HG02642 (cell line): ENCODE measurements around the gene CUL9.

Experiments used
- ATAC-seq: cut with Tn5 transposase; IDR thresholded peaks from one replicate; pipeline ENCODE4 v1.9.1; 2021; ENCODE audit warnings: mild to moderate bottlenecking; ENCODE audit not compliant: unreplicated experiment, poor library complexity

CUL9 gene

GRCh38 chr6:43250992-43251373 lies 69.0 kb downstream of the CUL9 start:
- ATAC-seq: no peak

- no peak for ATAC-seq
These were observed 71.4 kb downstream of the CUL9 start for GRCh38 chr6:43253401-43253800.

GRCh38 chr6:43254138-43254817 lies 72.3 kb downstream of the CUL9 start:
- ATAC-seq: no peak

- no peak for ATAC-seq
These were observed 72.8 kb downstream of the CUL9 start for GRCh38 chr6:43254846-43255245.

- no peak for ATAC-seq
These were observed 73.5 kb downstream of the CUL9 start for GRCh38 chr6:43255408-43256054.

GRCh38 chr6:43256670-43257366 lies 74.8 kb downstream of the CUL9 start:
- no peak for ATAC-seq

- no peak for ATAC-seq
These were observed 75.6 kb downstream of the CUL9 start for GRCh38 chr6:43257367-43258145.

- no peak for ATAC-seq
These were observed 76.2 kb downstream of the CUL9 start for GRCh38 chr6:43258180-43258579.

- no peak for ATAC-seq
These were observed 77.1 kb downstream of the CUL9 start for GRCh38 chr6:43258807-43259686.

- no peak for ATAC-seq
These were observed 78.8 kb downstream of the CUL9 start for GRCh38 chr6:43260791-43261190.

- ATAC-seq: no peak
These were observed 79.2 kb downstream of the CUL9 start for GRCh38 chr6:43261198-43261597.

- no peak for ATAC-seq
These were observed 80.2 kb downstream of the CUL9 start for GRCh38 chr6:43262000-43262779.

- no peak for ATAC-seq
These were observed 80.9 kb downstream of the CUL9 start for GRCh38 chr6:43262780-43263313.

GRCh38 chr6:43263314-43264178 lies 81.5 kb downstream of the CUL9 start:
- peak; percentile 74 for ATAC-seq

GRCh38 chr6:43264599-43265145 lies 82.7 kb downstream of the CUL9 start:
- no peak for ATAC-seq

- ATAC-seq: no peak
These were observed 83.6 kb downstream of the CUL9 start for GRCh38 chr6:43265564-43265963.

GRCh38 chr6:43267619-43268354 lies 85.8 kb downstream of the CUL9 start:
- ATAC-seq: no peak
